Body of pancreas (tissue), 4 donors: Measurements from ENCODE around the gene ME1. TPM values are rescaled to one million over a fixed set of nuclear protein-coding genes. Genes with fewer than 3 reads are reported as not detected.
"Not testable (repeated sequence)": the region's sequence is repeated elsewhere in the genome, so short reads cannot be mapped to it uniquely, and the experiment has no call there.

ENCODE experiments used
- ATAC-seq: fragments of 150-250 bp; one replicate; pipeline ENCODE4 v1.9.1; 2016
- DNase-seq, 4 donors: peaks; one replicate each; pipeline ENCODE4 v3.0.0-alpha.2; 2019
- H3K27ac ChIP-seq, 4 donors: fragments of 200-600 bp; sonication (generic); 1 replicate in 3 of 4; 2 replicates in 1 of 4; pipeline versions ENCODE4 v1.5.1 to v1.6.1; 2016 to 2019; ENCODE audit warnings: mild to moderate bottlenecking in 1 of 4, mixed read lengths in 1 of 4, moderate library complexity in 1 of 4
- H3K27me3 ChIP-seq, 2 donors: fragments of 200-600 bp; sonication (generic); one replicate each; pipeline ENCODE4 v1.6.0; 2016; ENCODE audit warnings: mild to moderate bottlenecking in 1 of 2
- H3K36me3 ChIP-seq, 2 donors: fragments of 200-600 bp; sonication (generic); replicated peaks in 1 of 2; 2 replicates each; pipeline ENCODE4 v1.5.1; 2016; ENCODE audit warnings: low read depth in 2 of 2; ENCODE audit not compliant: insufficient read depth in 1 of 2
- H3K4me1 ChIP-seq: fragments of 200-600 bp; sonication (generic); one replicate; pipeline ENCODE4 v1.6.0; 2016
- H3K4me3 ChIP-seq, 2 donors: fragments of 200-600 bp; sonication (generic); 1 replicate in 1 of 2; 2 replicates in 1 of 2; pipeline ENCODE4 v1.5.1; 2016 to 2019
- H3K9me3 ChIP-seq, 3 donors: fragments of 200-600 bp; sonication (generic); 1 replicate in 2 of 3; 2 replicates in 1 of 3; pipeline ENCODE4 v1.5.1; 2016
- CTCF ChIP-seq, 7 experiments: fragments of 450-650 bp in 4 of 7; fragments of 200-600 bp in 3 of 7; sonication (generic) in 3 of 7; IDR thresholded peaks; one replicate each; pipeline ENCODE4 v1.5.1; 2016 to 2019; ENCODE audit warnings: antibody characterized with exemption in 7 of 7
- POLR2A ChIP-seq, 3 donors: fragments of 450-650 bp; IDR thresholded peaks; one replicate each; pipeline ENCODE4 v1.6.1; 2016; ENCODE audit warnings: antibody characterized with exemption in 3 of 3, mild to moderate bottlenecking in 2 of 3
- WGBS, 2 donors: methylation state at CpG; one replicate each; pipeline ENCODE4 v1.1.5; 2017; 5-methylcytosine and 5-hydroxymethylcytosine counted together
- intact Hi-C: fragments of 100-400 bp; cut with DNase I; formaldehyde crosslinking; loops from one replicate; pipeline ENCODE4 v1.15.1; 2023
- total RNA-seq, 2 donors: library from RNA; depleted of rRNA; stranded (reverse); fragments of >200 nt; gene quantifications; one replicate each; pipeline ENCODE4 v1.1.0, GENCODE V29; 2016

Gene ME1
- total RNA-seq, 2 donors from 2014 or later: 7.9 to 10.4 TPM

GRCh38 chr6:83265384-83265783 lies 165.5 kb downstream of the ME1 start:
- DNase-seq (no peak), ATAC-seq (no peak)
- no peaks in the 10 kb centered on the region for H3K27me3 ChIP-seq
- TF ChIP-seq CTCF (IDR thresholded peaks at IDR 0.05) (no peak), POLR2A (IDR thresholded peaks at IDR 0.05) (no peak)
- intact Hi-C loops: no loop called here
- H3K27ac ChIP-seq: no peak overlapping the region
- no peaks in the 10 kb centered on the region for H3K4me1 ChIP-seq
- no peak overlapping the region for H3K4me3 ChIP-seq
- no peaks in the 10 kb centered on the region for H3K9me3 ChIP-seq
- no peaks in the 10 kb centered on the region for H3K36me3 ChIP-seq
- 90 to 92% methylated on average over 2 of the region's 2 CpGs for WGBS, 2 donors

- Histone ChIP-seq H3K27ac (no peak overlapping the region), H3K27me3 (no peaks in the 10 kb centered on the region), H3K9me3 (no peaks in the 10 kb centered on the region), H3K4me3 (no peak overlapping the region), H3K4me1 (no peaks in the 10 kb centered on the region), H3K36me3 (no peaks in the 10 kb centered on the region)
- ATAC-seq (no peak), DNase-seq (no peak)
- intact Hi-C loops: no loop called here
- no peak for TF ChIP-seq CTCF (IDR thresholded peaks at IDR 0.05)
- TF ChIP-seq POLR2A (IDR thresholded peaks at IDR 0.05): no peak
Observed at GRCh38 chr6:83260577-83260976, 170.3 kb downstream of the ME1 start.

GRCh38 chr6:83258517-83258916 lies 172.3 kb downstream of the ME1 start:
- intact Hi-C loops: no loop called here
- TF ChIP-seq POLR2A (IDR thresholded peaks at IDR 0.05): no peak
- TF ChIP-seq CTCF (IDR thresholded peaks at IDR 0.05): no peak
- WGBS, 2 donors: 70 to 75% methylated on average over 1 of the region's 1 CpG
- no peak for DNase-seq
- H3K36me3 ChIP-seq: no peaks in the 10 kb centered on the region
- H3K4me1 ChIP-seq: no peaks in the 10 kb centered on the region
- no peaks in the 10 kb centered on the region for H3K27me3 ChIP-seq
- H3K9me3 ChIP-seq: no peaks in the 10 kb centered on the region
- no peak for ATAC-seq
- no peak overlapping the region for H3K27ac ChIP-seq
- H3K4me3 ChIP-seq: no peak overlapping the region

GRCh38 chr6:83257791-83258190 lies 173.1 kb downstream of the ME1 start:
- ATAC-seq: no peak
- no peak overlapping the region for H3K27ac ChIP-seq
- H3K4me1 ChIP-seq: no peaks in the 10 kb centered on the region
- intact Hi-C loops: no loop called here
- DNase-seq: no peak
- TF ChIP-seq CTCF (IDR thresholded peaks at IDR 0.05) (no peak), POLR2A (IDR thresholded peaks at IDR 0.05) (no peak)
- no peak overlapping the region for H3K4me3 ChIP-seq
- H3K36me3 ChIP-seq: no peaks in the 10 kb centered on the region
- 91 to 95% methylated on average over 3 of the region's 3 CpGs for WGBS, 2 donors
- no peaks in the 10 kb centered on the region for H3K9me3 ChIP-seq
- H3K27me3 ChIP-seq: no peaks in the 10 kb centered on the region

- H3K9me3 ChIP-seq, intact Hi-C loops, H3K27me3 ChIP-seq, H3K4me1 ChIP-seq, H3K27ac ChIP-seq, ATAC-seq, H3K4me3 ChIP-seq, DNase-seq, H3K36me3 ChIP-seq: not testable (repeated sequence)
- WGBS, 2 donors: 91 to 95% methylated on average over 3 of the region's 3 CpGs
Observed at GRCh38 chr6:83256719-83257118, 174.1 kb downstream of the ME1 start.
